Coronary artery (tissue), 2 donors: ENCODE results near the gene ERH.

Experiments used
- DNase-seq: peaks from one replicate; pipeline ENCODE4 v3.0.0-alpha.2; 2017; ENCODE audit warnings: low spot score
- H3K27ac ChIP-seq, 2 donors: fragments of 200-600 bp; sonication (generic); one replicate each; pipeline ENCODE4 v1.5.1; 2016 to 2019
- H3K4me3 ChIP-seq: fragments of 200-600 bp; sonication (generic); 2 replicates; pipeline ENCODE4 v1.5.1; 2016; ENCODE audit warnings: mild to moderate bottlenecking, moderate library complexity
- TF ChIP-seq, protein P1 (sequence below): fragments of 200-600 bp; sonication (generic); IDR thresholded peaks from one replicate; pipeline ENCODE4 v1.5.1; 2019; ENCODE audit warnings: antibody characterized with exemption

The ERH gene

DNA sequence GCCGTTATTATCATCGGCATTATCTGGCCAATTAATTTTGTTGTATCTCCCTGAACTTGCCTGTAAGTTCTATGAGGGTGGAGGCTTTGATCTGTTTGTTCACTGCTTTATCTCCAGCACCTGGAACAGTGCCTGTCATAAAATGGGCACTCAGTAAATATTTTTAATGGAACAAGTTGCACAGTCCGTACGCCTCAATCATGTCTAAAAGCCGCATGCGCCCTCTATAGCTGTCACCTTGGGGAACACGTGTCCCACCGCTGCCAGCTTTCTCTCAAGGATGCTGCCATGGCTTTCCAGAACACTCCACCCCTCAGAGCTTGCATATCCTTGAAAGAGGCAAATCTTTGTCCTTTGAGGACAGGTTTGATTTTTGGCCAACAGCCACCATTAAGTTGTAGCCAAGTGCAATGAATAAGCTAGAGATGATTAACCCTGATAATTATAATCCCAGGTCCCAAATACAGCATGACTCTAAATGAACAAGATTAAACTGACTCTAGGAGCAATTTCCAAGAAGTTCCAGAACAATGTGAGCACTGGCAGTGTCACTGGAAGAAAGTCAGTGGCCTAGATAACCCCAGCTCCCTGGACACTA is 55.1 kb downstream of the ERH start:
- TF ChIP-seq, protein P1, sequence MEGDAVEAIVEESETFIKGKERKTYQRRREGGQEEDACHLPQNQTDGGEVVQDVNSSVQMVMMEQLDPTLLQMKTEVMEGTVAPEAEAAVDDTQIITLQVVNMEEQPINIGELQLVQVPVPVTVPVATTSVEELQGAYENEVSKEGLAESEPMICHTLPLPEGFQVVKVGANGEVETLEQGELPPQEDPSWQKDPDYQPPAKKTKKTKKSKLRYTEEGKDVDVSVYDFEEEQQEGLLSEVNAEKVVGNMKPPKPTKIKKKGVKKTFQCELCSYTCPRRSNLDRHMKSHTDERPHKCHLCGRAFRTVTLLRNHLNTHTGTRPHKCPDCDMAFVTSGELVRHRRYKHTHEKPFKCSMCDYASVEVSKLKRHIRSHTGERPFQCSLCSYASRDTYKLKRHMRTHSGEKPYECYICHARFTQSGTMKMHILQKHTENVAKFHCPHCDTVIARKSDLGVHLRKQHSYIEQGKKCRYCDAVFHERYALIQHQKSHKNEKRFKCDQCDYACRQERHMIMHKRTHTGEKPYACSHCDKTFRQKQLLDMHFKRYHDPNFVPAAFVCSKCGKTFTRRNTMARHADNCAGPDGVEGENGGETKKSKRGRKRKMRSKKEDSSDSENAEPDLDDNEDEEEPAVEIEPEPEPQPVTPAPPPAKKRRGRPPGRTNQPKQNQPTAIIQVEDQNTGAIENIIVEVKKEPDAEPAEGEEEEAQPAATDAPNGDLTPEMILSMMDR, result no peak
- H3K4me3 ChIP-seq, result no peak overlapping the region
- H3K27ac ChIP-seq, result no peak overlapping the region
- no peak for DNase-seq

DNA sequence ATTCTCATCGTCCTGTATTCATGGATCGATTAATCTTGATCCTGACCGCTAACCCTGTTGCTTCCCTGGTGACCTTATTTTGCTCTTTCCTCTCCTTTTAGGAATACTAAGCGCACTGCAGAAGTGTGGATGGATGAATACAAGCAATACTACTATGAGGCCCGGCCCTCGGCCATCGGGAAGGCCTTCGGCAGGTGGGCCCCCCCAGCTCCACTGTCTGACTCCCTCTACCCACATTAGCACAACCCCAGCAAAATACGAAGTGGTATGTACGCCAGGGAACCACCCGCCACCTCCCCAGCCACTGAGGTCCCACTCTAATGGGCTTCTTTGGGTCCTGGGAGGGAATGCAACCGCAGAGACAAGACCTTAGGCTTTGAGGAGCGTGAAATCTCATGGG is 58.7 kb downstream of the ERH start:
- DNase-seq, result no peak
- TF ChIP-seq, protein P1, result no peak
- Histone ChIP-seq H3K27ac (no peak overlapping the region), H3K4me3 (no peak overlapping the region)

DNA sequence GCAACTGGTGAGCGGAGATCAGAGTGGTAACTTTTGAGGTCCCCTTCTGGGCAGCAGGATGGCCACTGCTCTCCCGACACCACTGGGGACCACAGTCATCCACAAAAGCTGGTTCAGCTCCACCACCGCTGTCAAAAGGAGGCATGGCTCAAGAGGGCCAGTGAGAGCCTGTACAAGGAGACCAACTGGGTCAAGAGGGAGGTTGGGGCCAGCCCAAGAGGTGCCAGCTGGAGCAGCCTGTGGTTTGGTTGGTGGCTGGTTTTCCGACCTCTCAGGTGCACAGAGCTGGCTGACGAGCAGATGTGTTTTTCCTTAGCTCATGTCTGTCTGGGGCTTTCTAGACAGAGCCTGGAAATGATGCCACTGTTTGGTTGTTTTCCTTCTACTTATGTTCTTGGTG is 60.1 kb downstream of the ERH start:
- H3K4me3 ChIP-seq, result no peak overlapping the region
- H3K27ac ChIP-seq, result no peak overlapping the region
- TF ChIP-seq, protein P1, result no peak
- no peak for DNase-seq

DNA sequence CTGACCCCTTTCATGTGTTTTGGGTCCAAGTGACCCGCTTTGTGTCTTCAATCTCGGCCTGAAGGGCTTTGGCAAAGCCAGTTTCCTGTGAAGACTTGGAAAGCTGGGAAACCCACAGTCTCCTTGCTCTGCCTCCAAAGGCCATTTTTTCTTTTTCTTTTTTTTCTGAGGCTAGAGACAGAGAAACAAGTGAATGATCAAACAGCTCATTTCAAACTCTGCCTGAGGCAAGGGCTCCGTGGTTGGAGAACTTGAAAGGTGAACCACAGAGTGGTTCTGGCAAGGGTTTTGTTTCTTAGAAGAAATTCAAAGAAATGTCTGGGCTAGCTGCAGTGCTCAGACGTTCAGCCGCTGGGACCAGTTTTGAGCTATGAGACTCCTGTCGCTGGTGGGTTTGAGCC is 62.7 kb downstream of the ERH start:
- no peak for DNase-seq
- Histone ChIP-seq H3K27ac (no peak overlapping the region), H3K4me3 (no peak overlapping the region)
- TF ChIP-seq, protein P1, result no peak

DNA sequence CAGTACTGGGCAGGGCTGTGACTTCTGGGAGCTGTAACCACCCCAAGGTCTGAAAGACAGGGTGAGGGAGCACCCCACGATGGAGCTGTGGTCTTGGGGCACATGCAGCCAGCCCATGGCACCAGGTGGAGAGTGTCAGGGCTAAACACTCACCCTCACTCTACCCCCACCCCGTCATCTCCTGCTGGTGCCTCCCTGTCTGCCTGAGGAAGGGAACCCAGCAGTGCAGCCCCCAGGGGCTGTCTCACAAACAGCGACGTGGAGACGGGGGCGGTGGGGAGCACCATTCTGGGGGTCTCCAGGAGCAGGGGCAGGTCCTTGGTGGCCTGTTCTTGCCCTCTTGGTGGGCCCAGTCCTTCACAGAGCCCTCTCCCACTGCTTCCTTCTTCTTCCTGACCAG is 63.5 kb downstream of the ERH start:
- TF ChIP-seq, protein P1, result no peak
- DNase-seq, result no peak
- Histone ChIP-seq H3K4me3 (no peak overlapping the region), H3K27ac (no peak overlapping the region)

DNA sequence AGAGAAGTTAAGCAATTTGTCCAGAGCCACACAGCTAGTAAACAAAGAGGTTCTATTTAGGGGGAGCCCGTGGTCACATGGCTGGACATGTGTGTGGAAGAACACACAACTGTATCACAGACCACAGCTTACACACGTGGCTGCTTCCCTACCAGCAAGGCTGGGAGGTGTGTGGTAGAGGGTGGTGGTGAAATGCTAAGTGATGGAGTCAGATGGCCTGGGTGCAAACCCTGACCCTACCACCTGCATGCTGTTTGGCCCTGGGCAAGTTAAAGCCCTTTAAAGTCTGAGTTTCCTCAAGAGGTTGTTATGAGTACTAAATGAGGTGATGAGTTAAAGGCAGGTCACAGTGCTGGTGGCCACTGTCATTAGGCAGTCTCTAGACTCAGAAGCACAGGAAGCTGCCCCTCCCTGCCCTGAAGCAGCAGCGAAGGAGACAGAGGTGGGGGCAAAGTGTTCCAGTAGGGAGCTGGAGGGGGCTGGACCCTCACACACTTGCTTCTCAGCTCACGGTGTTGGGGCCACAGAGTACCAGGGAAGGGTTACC is 64.2 kb downstream of the ERH start:
- TF ChIP-seq, protein P1, result no peak
- Histone ChIP-seq H3K4me3 (no peak overlapping the region), H3K27ac (no peak overlapping the region)
- no peak for DNase-seq

DNA sequence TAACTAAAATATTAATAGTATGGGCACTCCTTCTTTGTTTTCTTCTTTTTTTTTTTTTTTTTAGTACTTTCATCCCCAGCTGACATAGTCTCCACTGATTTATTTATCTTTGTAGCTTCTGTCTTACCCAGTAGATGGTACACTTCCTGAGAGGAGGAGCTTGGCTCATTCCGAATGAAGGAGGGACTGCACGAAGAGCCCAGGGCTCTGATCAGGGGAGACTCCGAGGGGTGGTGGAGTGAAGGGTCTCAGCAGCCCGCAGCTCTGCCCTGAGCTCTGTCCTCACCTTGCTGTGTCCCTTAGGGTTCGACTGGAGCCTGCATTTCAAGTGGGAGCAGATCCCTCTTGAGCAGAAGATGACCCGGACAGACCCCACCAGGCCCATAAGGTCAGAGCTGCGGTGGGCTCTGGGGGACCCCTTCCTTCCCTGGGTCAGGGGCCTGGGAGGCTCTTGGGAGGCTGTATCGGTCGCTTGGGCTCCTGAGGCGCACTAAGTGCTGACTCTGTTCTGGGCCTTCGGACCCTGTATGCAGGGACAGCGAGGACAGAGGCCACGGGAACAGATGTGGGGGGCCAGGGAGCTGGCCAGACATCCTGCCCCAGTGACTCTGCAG is 65.2 kb downstream of the ERH start:
- TF ChIP-seq, protein P1, result no peak
- no peak for DNase-seq
- Histone ChIP-seq H3K4me3 (no peak overlapping the region), H3K27ac (no peak overlapping the region)
